GM12874 (cell line): ENCODE results near the gene RAB3A.

Experiments used
- CTCF ChIP-seq: IDR thresholded peaks from 2 replicates; pipeline ENCODE4 v1.5.1; 2011; ENCODE audit warnings: low read depth, mild to moderate bottlenecking, control low read depth, low read length, moderate library complexity; ENCODE audit not compliant: insufficient read depth

RAB3A gene

DNA sequence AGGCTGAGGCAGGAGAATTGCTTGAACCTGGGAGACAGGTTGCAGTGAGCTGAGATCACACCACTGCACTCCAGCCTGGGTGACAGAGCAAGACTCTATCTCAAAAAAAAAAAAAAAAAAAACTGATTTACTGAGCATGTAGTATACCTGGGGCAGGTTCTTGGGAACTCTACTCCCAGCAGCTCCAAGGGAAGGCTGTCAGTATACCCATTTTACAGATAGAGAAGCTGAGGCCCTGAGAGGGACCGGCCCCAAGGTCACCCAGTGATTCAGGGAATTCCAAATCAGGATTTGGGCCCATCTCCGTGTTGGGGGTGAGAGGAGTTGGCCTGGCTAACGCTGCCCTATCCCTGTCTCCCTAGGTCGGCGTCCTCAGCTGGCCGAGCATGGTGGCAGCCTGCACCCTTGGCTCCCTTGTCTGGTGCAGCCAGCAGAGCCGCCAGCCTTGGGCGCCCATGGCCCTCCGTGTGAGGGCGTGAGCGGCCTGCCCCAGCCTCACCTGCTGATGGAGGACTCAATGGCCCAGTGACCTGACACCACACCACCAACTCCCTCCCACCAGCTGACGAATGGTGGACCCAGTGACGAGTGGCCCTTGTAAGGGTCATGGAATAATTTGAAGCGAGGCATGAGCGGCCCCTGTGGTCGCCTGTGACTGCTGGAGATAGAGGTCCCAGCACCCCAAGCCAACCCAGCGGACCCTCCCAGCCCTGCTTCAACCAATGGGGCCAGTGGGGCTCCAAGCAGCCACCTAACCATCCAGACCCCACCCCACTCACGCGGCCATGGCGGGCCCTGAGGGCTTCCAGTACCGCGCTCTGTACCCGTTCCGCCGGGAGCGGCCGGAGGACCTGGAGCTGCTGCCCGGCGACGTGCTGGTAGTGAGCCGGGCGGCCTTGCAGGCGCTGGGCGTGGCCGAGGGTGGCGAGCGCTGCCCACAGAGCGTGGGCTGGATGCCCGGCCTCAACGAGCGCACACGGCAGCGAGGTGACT, 48.5 kb downstream of the RAB3A start:
- TF ChIP-seq CTCF: no peak

DNA sequence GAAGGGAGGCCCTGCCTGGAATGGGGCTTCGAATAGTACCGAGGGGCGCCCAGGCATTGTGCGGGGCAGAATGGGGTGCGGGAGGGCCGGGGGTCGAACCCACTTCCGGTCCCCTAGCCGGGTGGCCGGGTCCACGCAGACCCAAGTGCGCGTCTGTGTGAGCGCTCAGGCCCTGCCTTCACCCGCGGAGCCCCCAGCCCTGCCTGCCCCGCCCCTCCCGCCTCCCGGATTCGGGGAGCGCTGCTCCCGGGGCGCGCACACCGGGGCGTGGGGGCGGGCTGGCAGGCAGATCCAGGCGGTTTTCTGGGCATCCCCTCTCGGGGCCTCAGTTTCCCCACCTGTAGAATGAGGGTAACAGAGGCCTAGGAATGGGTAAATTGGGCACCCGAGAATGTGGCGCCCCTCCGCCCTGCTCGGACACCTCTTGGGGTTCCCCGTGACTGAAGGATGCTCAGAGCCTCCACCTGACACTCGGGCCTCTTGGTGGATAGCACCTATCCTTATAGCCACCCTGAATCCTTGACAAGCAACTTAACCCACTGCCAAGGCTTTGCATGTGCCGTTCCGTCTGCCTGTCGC, 50.2 kb downstream of the RAB3A start:
- no peak for TF ChIP-seq CTCF

DNA sequence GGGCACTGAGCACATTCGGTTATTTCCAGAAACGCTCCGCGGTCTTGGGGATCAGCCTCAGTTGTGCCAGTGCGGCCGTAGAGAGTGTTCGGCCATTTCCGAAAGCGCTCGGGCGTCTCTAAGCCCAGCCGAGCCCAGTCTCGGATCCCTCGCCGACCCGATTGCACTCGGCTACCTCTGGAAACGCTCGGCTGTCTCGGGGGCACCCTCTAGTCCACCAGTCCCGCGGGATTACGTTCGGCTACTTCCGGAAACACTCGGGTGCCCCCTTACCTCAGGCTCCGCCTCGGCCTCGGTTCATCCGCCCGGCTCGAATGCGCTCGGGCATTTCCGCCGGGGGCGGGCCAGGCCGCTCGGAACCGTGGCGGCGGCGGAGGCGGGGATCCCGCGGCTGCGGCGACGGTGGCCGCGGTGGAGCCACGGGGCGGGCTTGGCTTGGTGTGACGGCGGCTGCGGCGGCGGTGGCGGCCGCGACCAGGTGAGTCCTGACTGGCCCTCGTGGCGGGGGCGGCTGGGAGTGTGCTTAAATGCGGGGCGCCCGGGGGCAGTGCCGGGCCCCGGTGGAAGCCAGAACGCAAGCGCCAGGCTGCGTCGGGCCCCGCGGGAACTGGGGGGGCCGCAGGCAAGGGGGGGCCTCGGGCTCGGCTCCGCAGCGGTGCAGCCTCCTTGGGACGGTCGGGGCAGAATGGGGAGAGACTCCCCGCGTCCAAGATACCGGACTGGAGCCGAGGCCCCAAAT, 50.9 kb downstream of the RAB3A start, which contains the start of gene PIK3R2:
Gene PIK3R2 (plus strand): TSS at position 347 of the 739 bp plus-strand sequence. CDS start 2,717 bp downstream, outside the sequence.
- TF ChIP-seq CTCF: no peak

DNA sequence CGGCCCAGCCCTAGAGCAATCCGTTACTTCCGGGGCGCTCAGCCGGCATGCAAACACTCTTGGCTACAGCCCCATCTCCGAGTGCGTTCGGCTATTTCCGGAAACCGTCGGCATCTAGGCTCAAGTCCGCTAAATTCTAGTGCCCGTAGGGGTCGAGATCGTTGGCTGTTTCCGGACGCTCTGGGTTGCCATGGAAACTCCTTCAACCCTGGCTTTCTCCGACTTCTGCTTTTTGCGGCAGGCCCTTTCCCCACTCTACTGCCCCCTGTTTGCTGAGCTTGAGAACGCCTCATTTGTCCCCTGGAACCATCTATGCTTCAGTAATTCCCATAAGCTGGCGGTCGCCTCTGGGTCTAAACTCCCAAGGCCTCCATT, 51.4 kb downstream of the RAB3A start:
- peak; percentile 82 for TF ChIP-seq CTCF

DNA sequence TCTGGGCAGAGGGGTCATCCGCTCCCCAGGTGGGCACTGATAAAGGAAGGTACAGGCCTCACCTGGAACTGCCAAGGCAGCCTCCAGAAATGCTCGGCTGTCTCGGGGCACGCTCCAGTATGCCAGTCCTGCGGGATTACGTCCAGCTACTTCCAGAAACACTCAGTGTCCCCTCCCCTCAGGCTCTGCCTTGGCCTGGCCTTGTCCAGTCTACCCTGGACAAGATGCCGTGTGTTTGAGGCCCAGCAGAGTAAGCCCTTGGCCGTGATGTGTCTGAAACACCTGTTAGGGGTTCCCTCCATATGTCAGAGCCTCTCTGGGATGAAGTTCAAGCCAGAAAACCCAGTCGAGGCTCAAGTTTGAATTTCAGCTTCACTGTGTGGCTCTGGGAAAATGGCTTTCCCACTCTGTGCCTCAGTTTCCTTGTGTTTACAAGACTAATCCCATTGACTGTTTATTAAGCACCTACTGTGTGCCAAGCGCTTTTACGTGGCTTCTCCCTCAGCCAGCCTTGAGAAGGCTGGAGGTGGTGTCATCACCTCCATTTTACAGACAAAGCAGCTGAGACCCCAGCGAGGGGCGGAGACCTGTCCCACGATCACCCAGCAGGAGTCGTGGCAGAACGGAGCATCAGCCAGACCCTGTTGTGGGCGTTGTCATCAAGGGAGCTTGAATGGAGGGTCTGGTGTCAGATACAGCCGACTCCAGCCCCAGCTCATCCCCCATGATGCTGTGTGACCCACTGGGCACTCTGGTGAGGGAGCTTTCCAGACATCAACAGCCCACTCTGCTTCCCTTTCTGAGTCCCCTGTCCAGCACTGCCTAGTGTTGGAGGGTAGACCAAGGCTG, 52.8 kb downstream of the RAB3A start:
- no peak for TF ChIP-seq CTCF

DNA sequence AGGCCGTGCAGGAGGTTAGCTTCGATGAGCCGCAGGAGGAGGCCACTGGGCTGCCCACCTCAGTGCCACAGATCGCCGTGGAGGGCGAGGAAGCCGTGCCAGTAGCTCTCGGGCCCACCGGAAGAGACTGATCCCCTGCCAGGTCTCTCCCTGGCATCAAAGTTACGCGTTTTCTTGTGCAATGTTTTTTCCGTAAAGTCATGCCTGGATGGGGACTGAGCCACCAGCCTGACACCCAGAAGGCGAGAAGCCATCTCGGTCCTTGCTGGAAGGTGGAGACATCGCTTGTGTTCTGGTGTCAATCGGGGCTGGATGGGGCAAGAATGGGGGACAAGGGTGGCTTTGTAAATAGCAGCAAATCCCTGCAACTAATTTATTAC, 54.3 kb downstream of the RAB3A start:
- TF ChIP-seq CTCF: no peak

DNA sequence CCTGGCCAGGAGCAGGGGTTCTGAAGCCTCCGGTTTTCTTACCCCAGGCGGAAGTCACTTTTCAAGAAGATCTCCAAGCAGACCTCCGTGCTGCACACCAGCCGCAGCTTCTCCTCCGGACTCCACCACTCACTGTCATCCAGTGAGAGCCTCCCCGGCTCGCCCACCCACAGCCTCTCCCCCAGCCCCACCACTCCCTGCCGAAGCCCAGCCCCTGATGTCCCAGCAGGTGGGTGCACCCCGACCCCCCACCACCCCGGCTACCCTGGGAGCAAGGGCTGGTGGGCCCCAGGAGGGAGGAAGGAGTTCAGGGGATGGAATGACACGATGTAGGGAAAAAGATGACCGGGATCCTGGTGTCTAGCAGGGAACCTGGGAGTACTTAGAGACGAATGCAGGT, 56.4 kb downstream of the RAB3A start:
- TF ChIP-seq CTCF: no peak
